Cerebellar cortex (tissue), 1 donor: ENCODE measurements around the gene SSH2.
"Not testable (repeated sequence)": the region's sequence is repeated elsewhere in the genome, so short reads cannot be mapped to it uniquely, and the experiment has no call there.

Experiments used
- DNase-seq: peaks from one replicate; pipeline ENCODE4 v3.0.0-alpha.2; 2015; ENCODE audit warnings: low spot score

The SSH2 gene

DNA sequence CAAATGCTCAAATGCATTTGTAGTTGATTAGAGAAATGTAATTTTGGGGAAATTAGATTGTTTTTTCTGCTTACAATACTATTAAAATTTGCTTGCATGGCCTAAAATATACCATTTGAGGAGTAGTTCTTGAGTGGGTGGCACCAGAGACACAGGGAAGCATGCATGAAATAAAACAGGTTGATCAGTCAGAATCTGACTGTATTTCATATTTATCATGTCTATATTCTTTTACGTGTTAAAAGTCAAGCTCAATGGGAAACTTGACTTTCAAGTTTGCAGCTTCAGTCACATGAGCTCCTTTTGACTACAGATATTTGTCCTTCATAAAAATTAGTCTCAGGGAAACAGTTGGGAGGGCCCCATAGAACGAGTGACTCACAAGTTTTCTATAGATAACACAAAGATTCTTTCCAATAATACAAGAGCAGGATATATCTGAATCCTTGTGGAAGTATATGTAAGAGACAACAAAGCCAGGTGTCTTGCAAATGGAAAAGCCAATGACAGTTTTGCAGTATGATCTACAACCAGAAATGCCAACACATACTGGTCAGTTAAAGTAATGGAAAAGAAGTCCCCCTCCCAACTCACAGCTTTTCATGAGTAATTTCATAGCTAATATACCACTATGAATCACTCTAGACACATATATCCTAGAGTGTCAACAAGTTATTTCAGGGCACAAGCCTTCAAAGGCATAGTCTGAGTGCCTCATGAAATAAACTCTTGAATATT lies 265.1 kb downstream of the SSH2 start:
- DNase-seq, result no peak

DNA sequence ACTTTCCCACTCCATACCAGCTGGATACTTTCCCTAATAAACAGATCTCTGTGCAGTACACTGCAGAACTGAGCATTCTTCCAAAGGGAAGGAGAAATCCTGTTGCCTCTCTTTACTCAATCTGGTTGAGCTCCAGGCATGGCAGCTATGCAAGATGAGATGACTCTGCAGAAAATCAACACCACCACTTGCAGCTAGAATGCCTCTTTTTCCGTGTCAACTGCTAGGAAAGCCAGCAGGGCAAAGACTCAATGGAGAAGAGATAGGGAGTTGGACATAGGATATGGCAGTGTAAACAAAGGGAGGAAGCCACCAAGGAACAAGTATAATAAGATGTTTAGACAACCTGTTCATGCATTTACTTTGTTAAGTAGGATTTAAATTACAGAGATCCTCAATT lies 266.9 kb downstream of the SSH2 start:
- no peak for DNase-seq

DNA sequence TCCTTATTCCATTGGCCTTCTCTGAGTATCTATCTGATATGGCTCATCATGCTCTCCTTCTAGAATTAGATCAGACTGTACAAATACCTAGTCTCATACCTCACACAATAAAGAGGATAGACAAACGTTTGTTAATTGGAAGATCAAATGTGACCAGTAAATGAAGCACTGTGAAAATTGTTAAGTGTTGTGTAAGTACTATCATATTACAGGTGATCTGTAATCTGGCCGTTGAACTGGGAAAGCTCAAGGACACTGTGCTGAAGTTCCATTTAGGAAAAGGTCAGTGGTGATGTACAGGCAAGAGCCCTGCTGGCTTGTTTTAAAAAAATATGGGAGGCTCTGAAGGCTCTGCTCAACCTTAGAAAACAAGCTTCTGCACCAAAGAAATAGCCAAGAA lies 268.8 kb downstream of the SSH2 start:
- no peak for DNase-seq

DNA sequence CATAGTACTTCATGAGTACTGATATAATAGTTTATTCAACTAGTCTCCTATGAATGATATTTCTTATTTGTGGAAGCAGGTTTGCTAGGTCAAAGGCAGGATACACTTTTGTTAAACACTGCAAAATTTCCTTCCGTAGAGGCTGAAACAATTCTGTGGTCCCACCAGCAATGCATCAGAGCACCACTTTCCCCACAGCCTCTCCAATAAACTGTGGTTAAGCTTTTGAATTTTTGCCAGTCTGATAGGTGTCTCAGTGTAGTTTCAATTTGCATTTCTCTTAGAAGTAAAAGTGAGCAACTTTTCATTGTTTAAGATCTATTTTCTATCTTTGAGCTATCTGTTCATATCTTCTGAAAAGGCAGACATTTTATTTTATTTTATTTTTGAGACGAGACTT lies 270.9 kb downstream of the SSH2 start:
- DNase-seq, result no peak

DNA sequence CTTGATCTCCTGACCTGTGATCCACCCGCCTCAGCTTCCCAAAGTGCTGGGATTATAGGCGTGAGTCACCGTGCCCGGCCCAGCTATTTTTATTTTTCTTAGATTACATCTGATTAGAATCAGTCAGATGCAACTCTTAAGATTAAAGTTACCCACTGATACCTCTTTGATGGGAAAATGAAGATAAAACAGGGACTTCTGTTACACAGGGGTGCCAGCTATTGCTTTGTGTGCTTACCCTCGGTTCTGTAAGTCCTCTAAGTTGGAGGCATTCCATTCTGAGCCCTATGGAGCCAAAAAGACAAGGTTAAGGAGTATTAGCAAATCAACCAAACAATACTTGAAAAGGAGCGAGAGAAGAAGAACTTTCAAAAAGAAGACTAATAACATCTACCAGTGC lies 274.7 kb downstream of the SSH2 start:
- no peak for DNase-seq

DNA sequence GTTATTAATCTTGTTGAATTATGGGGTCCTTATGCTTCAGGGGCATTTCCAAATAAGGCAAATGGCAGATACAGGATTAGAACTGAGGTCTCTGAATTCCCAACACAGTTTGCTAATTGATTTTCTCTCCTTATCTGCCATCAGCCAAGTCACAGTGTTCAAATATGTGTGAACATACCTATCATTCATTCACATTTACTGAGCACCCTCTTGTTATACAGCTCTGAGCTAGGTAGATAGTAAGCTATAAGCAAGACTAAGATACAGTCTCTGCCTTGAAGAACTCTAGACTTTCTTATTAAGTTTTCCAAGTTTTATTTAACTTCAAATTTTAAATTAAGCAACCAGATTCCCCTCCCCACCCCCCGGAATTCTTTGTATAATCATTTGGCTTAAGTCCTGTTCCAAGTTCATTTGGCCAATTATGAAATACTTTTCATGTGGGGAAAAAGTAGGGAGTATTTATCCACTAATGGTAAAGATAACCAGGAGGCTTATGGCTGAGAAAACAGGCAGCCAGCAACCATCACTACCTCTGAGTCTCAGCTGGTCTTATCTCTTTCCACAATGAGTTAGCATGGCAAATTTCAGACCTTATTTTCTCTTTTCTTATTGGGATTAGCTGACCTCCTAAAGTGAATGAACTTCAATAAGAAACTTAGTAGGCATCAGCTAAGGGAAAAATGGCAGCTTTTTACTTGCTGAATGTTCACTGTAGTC lies 275.9 kb downstream of the SSH2 start:
- no peak for DNase-seq

DNA sequence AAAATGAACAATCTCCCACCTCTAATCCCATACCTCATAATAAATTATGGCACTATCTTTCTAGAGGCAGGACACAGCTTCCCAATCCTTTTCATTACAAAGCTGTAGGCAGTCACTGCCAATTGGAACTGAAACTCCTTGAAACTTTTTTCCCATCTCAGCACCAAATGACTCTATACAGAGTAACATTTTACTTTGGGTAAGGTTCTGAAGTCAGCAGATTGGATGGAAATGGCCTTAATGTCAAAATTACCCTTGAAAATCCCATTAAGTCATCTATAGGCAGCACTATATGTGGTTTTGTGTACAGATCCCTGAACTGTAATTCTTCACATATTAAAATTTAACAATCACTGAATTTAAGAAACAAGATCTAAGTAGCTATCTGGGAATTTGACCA lies 277.1 kb downstream of the SSH2 start:
- DNase-seq, result no peak

DNA sequence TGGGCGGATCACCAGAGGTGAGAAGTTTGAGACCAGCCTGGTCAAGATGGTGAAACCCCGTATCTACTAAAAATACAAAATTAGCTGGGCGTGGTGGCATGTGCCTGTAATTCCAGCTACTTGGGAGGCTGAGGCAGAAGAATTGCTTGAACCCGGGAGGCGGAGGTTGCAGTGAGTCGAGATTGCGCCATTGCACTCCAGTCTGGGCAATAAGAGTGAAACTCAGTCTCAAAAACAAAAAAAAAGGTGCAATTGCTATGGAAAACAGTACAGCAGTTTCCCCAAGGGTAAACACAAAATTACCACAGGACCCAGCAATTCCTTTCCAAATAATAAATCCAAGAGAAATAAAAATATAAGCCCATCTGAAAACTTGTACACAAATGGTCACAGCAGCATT lies 278.1 kb downstream of the SSH2 start:
- not testable (repeated sequence) for DNase-seq

DNA sequence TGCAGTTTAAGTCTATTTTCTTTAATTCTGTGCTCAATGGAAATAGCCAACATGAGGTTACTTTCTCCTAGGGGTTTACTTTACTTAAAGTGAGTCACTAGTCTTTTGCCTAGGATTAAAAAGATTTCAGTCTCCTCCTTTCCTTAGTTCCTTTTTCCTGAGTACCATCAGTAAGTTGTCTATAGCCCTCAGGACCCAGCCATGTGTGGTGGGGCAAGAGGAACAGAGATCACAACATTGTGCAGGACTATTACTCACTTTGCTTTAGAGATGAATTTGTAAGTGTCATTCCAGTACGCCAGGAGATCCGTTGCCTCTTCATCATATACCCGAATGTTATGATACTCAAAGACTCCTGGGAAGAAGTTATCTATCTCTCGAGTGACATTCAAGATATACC lies 279.6 kb downstream of the SSH2 start:
- DNase-seq, result no peak

DNA sequence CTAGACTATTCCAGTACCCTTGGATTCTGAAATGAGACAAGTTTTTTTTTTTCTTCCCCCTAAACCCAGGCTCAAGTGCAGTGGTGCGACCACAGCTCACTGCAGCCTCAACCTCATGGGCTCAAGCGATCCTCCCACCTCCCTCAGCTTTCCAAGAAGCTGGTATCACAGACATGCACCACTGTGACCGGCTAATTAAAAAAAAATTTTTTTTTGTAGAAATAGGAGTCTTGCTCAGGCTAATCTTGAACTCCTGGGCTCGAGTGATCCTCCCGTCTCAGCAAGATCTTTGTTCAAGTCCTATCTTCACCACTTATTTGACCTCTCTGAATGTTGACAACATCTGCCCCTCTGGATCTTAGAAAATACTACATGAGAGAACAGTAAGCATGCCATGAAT lies 280.7 kb downstream of the SSH2 start:
- no peak for DNase-seq

DNA sequence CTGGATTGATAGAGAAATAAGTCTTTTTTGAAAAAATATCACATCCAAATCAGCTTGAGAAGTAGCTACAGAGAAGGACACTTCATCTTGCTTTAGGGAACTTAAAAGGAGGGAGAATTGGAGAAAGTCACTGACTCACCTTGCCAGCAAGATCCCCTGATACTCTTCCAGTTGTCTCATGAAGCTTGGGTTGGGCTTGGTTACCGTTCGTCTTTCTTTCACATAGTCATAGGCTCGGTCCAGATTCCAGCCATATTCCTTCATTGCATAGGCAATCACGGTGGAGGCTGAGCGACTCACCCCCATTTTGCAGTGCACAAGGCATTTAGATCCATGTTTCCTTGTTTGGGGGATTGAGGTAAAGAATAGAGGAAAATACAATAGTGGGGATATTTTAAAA lies 282.0 kb downstream of the SSH2 start:
- no peak for DNase-seq

DNA sequence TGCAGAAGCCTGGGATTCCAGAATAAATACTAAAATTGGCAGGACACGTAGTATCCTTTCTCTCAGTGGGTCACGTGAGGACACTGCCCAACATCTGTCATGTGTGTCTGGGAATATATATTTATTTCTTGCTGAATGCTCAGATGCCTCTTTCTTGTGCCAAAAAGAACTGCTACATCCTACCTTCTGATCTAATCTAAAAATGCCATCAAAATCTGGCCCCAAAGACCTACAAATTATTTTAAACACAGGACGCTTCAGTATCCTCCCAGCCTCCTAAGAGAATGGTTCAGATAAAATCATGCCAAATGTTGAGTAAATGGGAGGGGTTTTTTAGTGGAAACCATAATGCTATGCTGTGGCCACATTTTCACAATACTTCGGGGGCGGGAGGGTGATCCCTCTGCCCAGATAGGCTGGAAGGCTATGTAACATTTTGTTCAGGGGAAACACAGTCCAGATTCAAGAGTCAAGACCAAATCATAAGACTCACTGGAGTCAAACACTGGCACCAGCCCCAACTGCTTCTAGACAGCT lies 284.4 kb downstream of the SSH2 start:
- DNase-seq, result peak; percentile 51

DNA sequence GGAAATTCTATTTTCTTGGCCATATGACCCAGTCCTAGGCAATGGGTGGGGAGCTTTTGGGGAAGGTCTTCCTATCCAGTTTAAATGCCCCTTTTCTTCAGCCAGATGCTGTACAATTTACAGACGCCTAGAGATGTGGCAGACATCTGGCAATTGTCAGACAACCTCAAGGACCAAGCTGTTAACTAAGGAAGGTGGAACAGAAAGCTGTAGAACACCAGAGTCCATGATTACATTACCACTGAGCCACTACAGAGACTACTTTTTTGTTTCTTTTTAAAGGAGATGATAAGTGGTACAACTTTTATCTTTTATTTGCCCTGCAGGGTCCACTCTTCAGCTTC lies 286.2 kb downstream of the SSH2 start:
- DNase-seq, result no peak

DNA sequence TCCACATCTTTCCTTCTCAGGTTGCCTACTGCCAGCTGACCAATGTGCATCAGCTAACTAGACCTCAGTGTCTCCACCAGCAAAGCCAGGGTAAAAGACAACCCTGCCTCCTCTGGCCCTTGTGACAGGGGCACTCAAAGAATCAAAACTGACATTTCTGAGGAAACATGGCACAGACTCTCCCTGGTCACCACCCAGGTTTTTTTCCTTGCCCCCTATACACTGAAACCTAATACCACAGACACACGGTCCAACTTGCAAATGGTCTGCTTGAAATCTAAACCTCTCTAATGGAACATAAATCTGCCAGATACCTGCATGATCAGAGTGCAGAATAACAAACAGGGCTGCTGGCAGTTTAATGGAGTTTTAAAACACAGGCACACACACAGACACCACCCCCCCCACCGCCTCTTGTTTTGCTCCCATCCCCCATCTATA lies 287.8 kb downstream of the SSH2 start:
- DNase-seq, result no peak

DNA sequence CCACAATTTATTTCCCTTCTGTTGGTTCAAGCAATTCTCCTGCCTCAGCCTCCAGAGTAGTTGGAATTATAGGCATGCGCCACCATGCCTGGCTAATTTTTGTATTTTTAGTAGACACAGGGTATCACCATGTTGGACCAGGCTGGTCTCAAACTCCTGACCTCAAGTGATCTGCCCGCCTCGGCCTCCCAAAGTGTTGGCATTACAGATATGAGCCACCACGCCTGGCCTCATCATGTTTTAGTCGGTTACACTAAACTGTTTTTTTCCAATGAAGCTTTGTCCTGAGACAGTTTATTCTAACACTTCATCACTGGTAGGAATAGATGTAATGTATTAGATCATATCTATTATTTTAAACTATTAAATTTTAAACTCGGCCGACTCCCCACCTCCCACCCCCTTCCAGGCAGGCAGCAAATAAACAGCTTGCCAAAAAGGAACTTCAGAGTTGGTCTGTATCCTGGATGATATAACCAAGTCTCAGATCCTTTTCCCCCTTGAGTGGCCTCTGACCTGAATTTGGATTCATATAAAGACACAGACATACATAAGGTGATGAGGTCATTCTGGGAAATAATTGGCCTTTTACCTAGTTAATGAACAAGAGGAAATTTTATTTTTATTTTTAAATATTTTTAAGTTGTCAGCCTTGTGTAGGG lies 288.9 kb downstream of the SSH2 start:
- DNase-seq, result no peak

DNA sequence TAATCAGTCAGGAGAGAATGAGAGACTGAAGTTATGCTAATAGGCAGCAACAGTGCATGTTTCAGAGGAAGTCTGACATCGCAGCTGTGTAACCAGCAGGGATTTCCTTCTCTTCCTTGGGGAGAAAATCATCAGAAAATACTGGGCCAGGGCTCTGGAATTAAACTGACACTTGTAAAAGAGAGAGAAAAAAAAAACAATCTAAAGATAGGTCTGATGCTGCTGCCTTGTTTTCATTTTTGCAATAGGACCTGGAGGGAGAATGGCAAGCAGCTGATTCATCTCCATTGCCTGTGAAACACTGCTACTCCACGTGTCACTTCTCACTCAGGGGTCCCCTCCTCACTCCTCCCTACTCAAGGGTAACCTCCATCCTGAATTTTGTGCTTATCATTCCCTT lies 289.6 kb downstream of the SSH2 start:
- no peak for DNase-seq

DNA sequence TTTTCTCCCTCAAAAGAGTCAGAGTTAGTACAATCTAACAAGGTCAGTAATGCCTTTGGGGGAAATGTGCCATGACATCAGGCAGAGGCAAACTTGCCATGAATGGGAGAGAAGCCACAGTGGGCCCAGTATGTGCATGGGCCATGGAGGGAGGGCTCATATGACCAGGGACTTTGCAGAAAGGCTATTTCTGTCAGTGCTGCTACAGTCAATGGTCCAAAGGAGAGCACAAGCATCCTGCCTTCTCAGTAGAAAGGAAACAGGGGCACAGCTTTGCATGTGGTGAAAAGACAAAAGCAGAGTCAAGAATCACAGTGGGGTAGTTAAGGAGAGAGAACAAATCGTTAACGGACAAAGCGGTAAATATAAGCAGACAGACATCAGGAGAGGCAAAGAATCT lies 296.1 kb downstream of the SSH2 start:
- DNase-seq, result no peak

DNA sequence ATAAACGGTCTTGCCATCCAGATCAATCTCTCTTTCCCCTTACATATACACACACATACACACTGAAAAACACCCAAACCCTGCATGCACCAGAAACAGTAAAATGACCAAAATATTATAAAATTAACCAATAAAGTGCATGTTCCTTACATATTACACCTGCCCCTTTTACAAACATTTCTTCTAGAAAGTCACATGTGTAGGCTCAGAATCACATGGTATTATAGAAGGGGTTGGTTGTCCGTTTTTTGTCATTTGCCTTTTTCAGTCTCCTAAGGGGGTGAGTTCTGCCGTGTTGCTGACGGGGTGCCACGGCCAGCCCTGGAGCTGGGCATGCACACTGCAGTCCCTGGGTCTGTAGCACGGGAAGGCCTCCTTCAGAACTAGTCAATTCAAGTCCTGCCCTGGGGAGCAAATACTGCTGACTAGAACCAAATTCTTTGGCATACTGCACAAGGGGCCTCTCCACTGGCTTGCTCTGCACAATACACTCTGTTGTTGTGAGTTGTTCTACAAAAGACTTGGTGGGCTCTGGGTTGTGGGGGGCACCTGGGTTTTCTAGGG lies 299.3 kb downstream of the SSH2 start:
- no peak for DNase-seq

DNA sequence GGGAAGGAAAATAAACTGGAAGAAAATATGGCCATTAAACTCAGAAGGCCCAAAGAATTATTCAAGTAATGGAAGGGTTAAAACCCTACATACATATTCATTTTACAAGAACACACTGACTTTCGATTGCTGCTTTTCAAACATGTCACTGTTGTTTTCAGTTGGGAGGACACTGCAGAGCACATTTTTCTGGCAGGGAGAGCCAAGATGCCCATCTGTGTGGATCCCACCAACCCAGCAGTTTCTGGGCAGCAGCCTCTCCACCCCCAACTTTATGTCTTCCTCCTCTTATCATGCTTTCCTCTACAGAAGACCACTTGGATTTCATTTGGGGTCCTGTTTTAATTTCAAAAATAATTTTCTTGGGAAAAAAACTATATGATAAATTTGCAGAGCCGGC lies 300.2 kb downstream of the SSH2 start:
- no peak for DNase-seq

DNA sequence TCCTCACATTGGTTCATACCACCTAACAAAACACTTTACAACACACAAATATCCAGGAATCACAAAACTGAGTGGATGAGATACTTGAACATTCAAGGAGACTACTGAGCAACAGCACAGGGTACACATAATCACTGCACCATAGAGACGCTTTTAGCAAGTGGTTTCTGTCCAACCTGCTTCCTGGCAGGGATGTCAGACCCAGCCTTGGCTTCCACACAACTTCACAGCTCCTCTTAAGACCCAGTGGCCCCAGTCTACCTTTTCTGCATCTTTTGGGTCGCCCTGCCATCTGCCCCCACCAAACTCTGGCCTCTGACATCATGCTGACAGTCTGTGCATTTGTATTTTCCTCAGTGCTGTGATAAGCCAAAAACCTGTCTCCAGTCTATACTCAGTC lies 301.4 kb downstream of the SSH2 start:
- DNase-seq, result no peak

DNA sequence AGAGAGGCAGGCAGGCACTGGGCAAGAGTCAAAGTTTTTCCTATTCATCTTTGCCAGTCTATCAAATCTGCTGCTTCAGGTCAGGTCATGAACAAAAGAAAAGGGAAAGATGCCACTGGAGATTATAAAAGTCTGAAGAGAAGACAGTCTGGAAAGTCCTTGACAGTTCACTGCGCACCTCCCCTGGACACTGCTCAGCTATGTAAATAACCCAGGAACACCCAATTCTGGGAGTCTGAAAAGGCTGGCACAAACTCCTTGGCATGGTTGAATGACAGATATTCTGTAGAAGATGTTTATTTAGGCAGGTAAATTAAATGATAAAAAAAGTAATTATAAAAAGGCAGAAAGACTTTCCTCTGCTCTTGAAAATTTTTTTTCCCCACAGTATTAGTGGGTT lies 302.1 kb downstream of the SSH2 start:
- no peak for DNase-seq

DNA sequence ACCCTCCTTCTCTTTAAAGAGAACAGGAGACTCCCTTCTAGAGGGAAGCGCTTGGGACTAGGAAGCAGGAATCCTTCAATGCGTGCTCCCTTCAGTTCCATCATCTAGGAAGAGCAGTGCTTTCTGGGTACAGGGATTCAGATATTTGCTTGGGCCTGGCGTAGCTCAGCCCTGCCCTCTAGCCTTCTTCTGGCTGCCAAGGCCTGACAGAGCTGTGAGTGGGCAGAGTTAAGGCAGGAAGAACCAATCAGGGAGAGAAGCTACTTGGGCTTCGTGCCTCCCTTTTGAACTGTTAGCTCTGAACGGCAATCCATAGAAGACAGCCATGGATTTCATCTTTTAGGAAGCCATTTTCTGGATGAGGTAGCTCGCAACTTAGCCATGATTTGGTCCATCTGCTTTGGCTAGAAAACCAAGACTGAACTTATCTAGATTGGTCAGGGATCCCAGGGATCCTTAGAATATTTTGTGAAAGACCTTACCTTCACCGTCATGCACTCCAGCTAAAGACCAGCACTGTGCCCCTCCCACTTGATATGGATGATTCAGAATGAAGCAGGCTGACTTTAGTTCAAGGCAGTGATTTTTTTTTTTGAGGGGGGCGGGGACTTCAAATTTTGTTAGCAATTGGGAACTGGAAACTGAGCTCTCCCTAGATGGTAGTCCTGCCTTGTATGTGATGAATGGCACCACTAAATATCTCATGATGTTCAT lies 304.8 kb downstream of the SSH2 start:
- DNase-seq, result peak; percentile 75
